ENCODE data around the gene CCN5.

GRCh38 chr20:44752099-44752931 is 37.1 kb downstream of the CCN5 start:
- TF ChIP-seq SUZ12 (IDR thresholded peaks at IDR 0.05; ENCODE audit: extremely low read depth, insufficient read depth, insufficient read length): no peak
- TF ChIP-seq YY1 (IDR thresholded peaks at IDR 0.05; ENCODE audit: insufficient read depth, insufficient read length): no peak
- TF ChIP-seq ZNF274 (IDR thresholded peaks at IDR 0.05; ENCODE audit: low read depth, low read length): no peak

All from NT2/D1 (cell line).